ENCODE measurements around the gene SPAG16.

DNA sequence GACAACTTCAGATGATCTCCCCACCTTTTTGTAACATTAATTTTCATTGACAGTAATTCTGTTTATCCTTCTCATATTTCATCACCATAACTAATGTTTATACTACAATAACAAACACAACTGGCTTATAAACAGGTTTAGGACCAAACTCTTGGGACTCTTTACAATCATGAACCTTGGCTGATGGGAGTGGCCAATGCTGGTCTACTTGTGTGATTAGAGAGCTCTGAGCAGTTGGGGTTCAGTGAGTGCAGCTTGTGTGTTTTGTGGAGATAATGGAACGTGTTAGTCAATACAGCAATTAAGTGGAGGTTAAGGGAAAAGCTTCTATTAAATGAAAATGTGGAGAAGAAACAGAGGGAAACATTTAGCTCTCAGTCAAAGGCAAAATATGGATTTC lies 207.1 kb downstream of the SPAG16 start:
- TF ChIP-seq EGR1 (IDR thresholded peaks at IDR 0.05) (no peak), YY1 (IDR thresholded peaks at IDR 0.05; ENCODE audit: low read depth) (no peak), EP300 (IDR thresholded peaks at IDR 0.05; ENCODE audit: borderline replicate concordance) (no peak), RAD21 (IDR thresholded peaks at IDR 0.05; ENCODE audit: low read depth) (no peak), CEBPB (IDR thresholded peaks at IDR 0.05) (no peak), TAF1 (IDR thresholded peaks at IDR 0.05; ENCODE audit: low read depth) (no peak)

All from Ishikawa (cell line).